ENCODE results near the gene TMEM256. TPM values are rescaled to one million over a fixed set of nuclear protein-coding genes. Genes with fewer than 3 reads are reported as not detected.
A peak's percentile ranks its signal among the peaks of the same experiment; 100 is the strongest.
"Not testable (repeated sequence)": the region's sequence is repeated elsewhere in the genome, so short reads cannot be mapped to it uniquely, and the experiment has no call there.

Gene TMEM256
- polyA plus RNA-seq, 3 donors from 2014 or later: 30.7 to 116 (median 60.7) TPM

GRCh38 chr17:7380855-7381683 is 22.8 kb downstream of the TMEM256 start, which contains the start of gene TNK1:
TNK1 (plus strand) TSS chr17:7381089; CDS start chr17:7382927, 1,838 bp downstream.
- H3K4me3 Mint-ChIP-seq: peak within 1 kb of the TSS in 1 of 5 donors; percentile 18
- peaks cover 0 to 10% of the 10 kb centered on the region in 2 donors for H3K4me1 Mint-ChIP-seq
- peaks cover 0 to 1% (median 0%) of the 10 kb centered on the region in 6 donors for H3K9me3 Mint-ChIP-seq
- H3K27ac Mint-ChIP-seq: no peak within 1 kb of the TSS
- H3K36me3 Mint-ChIP-seq: no peaks in the 10 kb centered on the region
- H3K27me3 Mint-ChIP-seq (ENCODE audit: low read depth in 3 of 3): peaks cover 13 to 17% (median 14%) of the 10 kb centered on the region in 3 donors
- no peak for DNase-seq

- peaks cover 0 to 1% (median 0%) of the 10 kb centered on the region in 6 donors for H3K9me3 Mint-ChIP-seq
- H3K27me3 Mint-ChIP-seq (ENCODE audit: low read depth in 3 of 3): peaks cover 13 to 17% (median 14%) of the 10 kb centered on the region in 3 donors
- H3K4me1 Mint-ChIP-seq: peaks cover 0 to 10% of the 10 kb centered on the region in 2 donors
- H3K4me3 Mint-ChIP-seq: no peak overlapping the region
- DNase-seq: no peak
- no peaks in the 10 kb centered on the region for H3K36me3 Mint-ChIP-seq
- H3K27ac Mint-ChIP-seq: no peak overlapping the region
These were observed 23.6 kb downstream of the TMEM256 start for GRCh38 chr17:7380321-7380720.

- no peak overlapping the region for H3K27ac Mint-ChIP-seq
- H3K36me3 Mint-ChIP-seq: no peaks in the 10 kb centered on the region
- no peak for DNase-seq
- H3K4me3 Mint-ChIP-seq: no peak overlapping the region
- H3K27me3 Mint-ChIP-seq (ENCODE audit: low read depth in 3 of 3): peaks cover 14 to 21% (median 15%) of the 10 kb centered on the region in 3 donors
- peaks cover 0 to 1% (median 0%) of the 10 kb centered on the region in 6 donors for H3K9me3 Mint-ChIP-seq
- H3K4me1 Mint-ChIP-seq: peaks cover 0 to 9% of the 10 kb centered on the region in 2 donors
These were observed 24.8 kb downstream of the TMEM256 start for GRCh38 chr17:7379134-7379533.

- no peaks in the 10 kb centered on the region for H3K36me3 Mint-ChIP-seq
- H3K27ac Mint-ChIP-seq: no peak overlapping the region
These were observed 29.5 kb downstream of the TMEM256 start for GRCh38 chr17:7374353-7374752.

GRCh38 chr17:7370853-7371252 is 33.0 kb downstream of the TMEM256 start:
- no peak for DNase-seq
- Mint-ChIP-seq H3K27ac (no peak overlapping the region), H3K4me3 (no peak overlapping the region), H3K4me1 (no peaks in the 10 kb centered on the region), H3K36me3 (no peaks in the 10 kb centered on the region), H3K9me3 (no peaks in the 10 kb centered on the region), H3K27me3 (ENCODE audit: low read depth in 3 of 3) (peaks cover 2 to 6% (median 5%) of the 10 kb centered on the region in 3 donors)

More at GRCh38 chr17:7374353-7374752, 29.5 kb downstream of the TMEM256 start:
- no peak overlapping the region for H3K4me3 Mint-ChIP-seq
- peaks cover 0 to 1% (median 0%) of the 10 kb centered on the region in 6 donors for H3K9me3 Mint-ChIP-seq
- H3K27me3 Mint-ChIP-seq (ENCODE audit: low read depth in 3 of 3): peaks cover 2 to 11% (median 8%) of the 10 kb centered on the region in 3 donors
- no peaks in the 10 kb centered on the region for H3K4me1 Mint-ChIP-seq
- DNase-seq: no peak

GRCh38 chr17:7369825-7370224 is 34.1 kb downstream of the TMEM256 start:
- Mint-ChIP-seq H3K4me3 (no peak overlapping the region), H3K9me3 (no peaks in the 10 kb centered on the region), H3K4me1 (no peaks in the 10 kb centered on the region)

GRCh38 chr17:7368599-7368994 is 35.3 kb downstream of the TMEM256 start:
- H3K9me3 Mint-ChIP-seq; DNase-seq; H3K4me1 Mint-ChIP-seq; H3K27ac Mint-ChIP-seq; H3K4me3 Mint-ChIP-seq; H3K27me3 Mint-ChIP-seq (ENCODE audit: low read depth in 3 of 3); H3K36me3 Mint-ChIP-seq: not testable (repeated sequence)

More at GRCh38 chr17:7369825-7370224, 34.1 kb downstream of the TMEM256 start:
- Mint-ChIP-seq H3K36me3 (no peaks in the 10 kb centered on the region), H3K27ac (no peak overlapping the region), H3K27me3 (ENCODE audit: low read depth in 3 of 3) (peaks cover 4 to 6% (median 5%) of the 10 kb centered on the region in 3 donors)
- no peak for DNase-seq

- Mint-ChIP-seq H3K27me3 (ENCODE audit: low read depth in 3 of 3) (peaks cover 0 to 4% (median 3%) of the 10 kb centered on the region in 3 donors), H3K27ac (peak overlapping the region in 1 of 6 donors; percentile 40), H3K36me3 (no peaks in the 10 kb centered on the region), H3K9me3 (no peaks in the 10 kb centered on the region), H3K4me3 (no peak overlapping the region), H3K4me1 (no peaks in the 10 kb centered on the region)
- no peak for DNase-seq
These were observed 35.8 kb downstream of the TMEM256 start for GRCh38 chr17:7367918-7368598.

- Mint-ChIP-seq H3K9me3 (no peaks in the 10 kb centered on the region), H3K36me3 (no peaks in the 10 kb centered on the region), H3K4me1 (no peaks in the 10 kb centered on the region), H3K27me3 (ENCODE audit: low read depth in 3 of 3) (peaks cover 0 to 4% (median 3%) of the 10 kb centered on the region in 3 donors), H3K4me3 (no peak overlapping the region), H3K27ac (no peak overlapping the region)
- no peak for DNase-seq
These were observed 36.8 kb downstream of the TMEM256 start for GRCh38 chr17:7367083-7367482.

GRCh38 chr17:7365963-7366362 is 37.9 kb downstream of the TMEM256 start:
- H3K36me3 Mint-ChIP-seq; H3K4me1 Mint-ChIP-seq; H3K27ac Mint-ChIP-seq; H3K9me3 Mint-ChIP-seq; H3K4me3 Mint-ChIP-seq; DNase-seq; H3K27me3 Mint-ChIP-seq (ENCODE audit: low read depth in 3 of 3): not testable (repeated sequence)

GRCh38 chr17:7363311-7363710 is 40.6 kb downstream of the TMEM256 start:
- Mint-ChIP-seq H3K4me3 (no peak overlapping the region), H3K9me3 (no peaks in the 10 kb centered on the region), H3K27ac (no peak overlapping the region), H3K4me1 (no peaks in the 10 kb centered on the region), H3K36me3 (no peaks in the 10 kb centered on the region), H3K27me3 (ENCODE audit: low read depth in 3 of 3) (peaks cover 0 to 4% (median 0%) of the 10 kb centered on the region in 3 donors)
- DNase-seq: no peak

GRCh38 chr17:7361906-7362305 is 42.0 kb downstream of the TMEM256 start:
- H3K27me3 Mint-ChIP-seq (ENCODE audit: low read depth in 3 of 3): peaks cover 0 to 2% (median 2%) of the 10 kb centered on the region in 3 donors
- no peak for DNase-seq
- no peak overlapping the region for H3K4me3 Mint-ChIP-seq
- no peaks in the 10 kb centered on the region for H3K9me3 Mint-ChIP-seq
- no peaks in the 10 kb centered on the region for H3K4me1 Mint-ChIP-seq
- H3K27ac Mint-ChIP-seq: peak overlapping the region in 1 of 6 donors; percentile 26
- no peaks in the 10 kb centered on the region for H3K36me3 Mint-ChIP-seq

- no peaks in the 10 kb centered on the region for H3K9me3 Mint-ChIP-seq
- DNase-seq: no peak
- H3K36me3 Mint-ChIP-seq: no peaks in the 10 kb centered on the region
- peaks cover 2 to 4% (median 3%) of the 10 kb centered on the region in 3 donors for H3K27me3 Mint-ChIP-seq (ENCODE audit: low read depth in 3 of 3)
- H3K4me1 Mint-ChIP-seq: peaks cover 23 to 29% of the 10 kb centered on the region in 2 donors
- no peak overlapping the region for H3K27ac Mint-ChIP-seq
- H3K4me3 Mint-ChIP-seq: no peak overlapping the region
These were observed 46.5 kb downstream of the TMEM256 start for GRCh38 chr17:7357381-7357780.

GRCh38 chr17:7356756-7357155 is 47.1 kb downstream of the TMEM256 start:
- Mint-ChIP-seq H3K27ac (no peak overlapping the region), H3K36me3 (no peaks in the 10 kb centered on the region), H3K9me3 (no peaks in the 10 kb centered on the region), H3K27me3 (ENCODE audit: low read depth in 3 of 3) (peaks cover 2 to 8% (median 5%) of the 10 kb centered on the region in 3 donors), H3K4me1 (peaks cover 25 to 32% of the 10 kb centered on the region in 2 donors), H3K4me3 (no peak overlapping the region)
- DNase-seq: no peak

Measured in immature natural killer cell (primary cell).